WTC11 (cell line): ENCODE measurements around the gene EHD4. TPM values are rescaled to one million over a fixed set of nuclear protein-coding genes. Genes with fewer than 3 reads are reported as not detected.

Source experiments
- ATAC-seq: fragments of 200-7000 bp; cut with Tn5 transposase; 2 replicates; pipeline ENCODE4 v1.10.0; 2021; ENCODE audit warnings: mild to moderate bottlenecking, moderate library complexity
- CTCF ChIA-PET: fragments of 300-600 bp; sonication (Branson Sonifier 250); formaldehyde crosslinking; loops from one replicate; lab custom pipeline; 2021; ENCODE audit warnings: antibody characterized with exemption; lab: Charles Lee
- POLR2A ChIA-PET: fragments of 350-600 bp; sonication (Branson Sonifier 250); formaldehyde crosslinking; loops from one replicate; lab custom pipeline; 2021; ENCODE audit warnings: antibody characterized with exemption; lab: Charles Lee
- DNase-seq: peaks from one replicate; pipeline ENCODE4 v3.0.0; 2021; ENCODE audit warnings: low spot score
- H3K27ac Mint-ChIP-seq: 2 replicates; pipeline ENCODE4 v1.8.0; 2021; ENCODE audit warnings: mixed read lengths
- H3K27me3 Mint-ChIP-seq: 2 replicates; pipeline ENCODE4 v1.8.0; 2021; ENCODE audit warnings: low read depth, mild to moderate bottlenecking, moderate library complexity, mixed read lengths
- H3K36me3 Mint-ChIP-seq: 2 replicates; pipeline ENCODE4 v1.8.0; 2021; ENCODE audit warnings: mixed read lengths
- H3K4me1 Mint-ChIP-seq: 2 replicates; pipeline ENCODE4 v1.8.0; 2022; ENCODE audit warnings: mixed read lengths
- H3K4me3 Mint-ChIP-seq: 2 replicates; pipeline ENCODE4 v1.8.0; 2021; ENCODE audit warnings: mild to moderate bottlenecking, moderate library complexity, mixed read lengths
- H3K9me3 Mint-ChIP-seq: 2 replicates; pipeline ENCODE4 v1.8.0; 2021; ENCODE audit warnings: mixed read lengths
- ELF4 ChIP-seq: sonication (generic); formaldehyde crosslinking; IDR thresholded peaks from 2 replicates; pipeline ENCODE4 v1.8.1; 2022; ENCODE audit warnings: low read depth, mild to moderate bottlenecking, moderate library complexity, missing genetic modification reagents
- ETV6 ChIP-seq: sonication (generic); formaldehyde crosslinking; IDR thresholded peaks from 2 replicates; pipeline ENCODE4 v1.8.1; 2022; ENCODE audit warnings: mild to moderate bottlenecking, missing genetic modification reagents
- FOXP1 ChIP-seq: sonication (generic); formaldehyde crosslinking; IDR thresholded peaks from 2 replicates; pipeline ENCODE4 v1.8.0; 2022; ENCODE audit warnings: missing genetic modification reagents, mild to moderate bottlenecking, moderate library complexity, borderline replicate concordance
- GRHL2 ChIP-seq: fragments of 250-450 bp; sonication (Bioruptor Pico); IDR thresholded peaks from 2 replicates; pipeline ENCODE4 v1.8.0; 2022; ENCODE audit warnings: mild to moderate bottlenecking, moderate library complexity; ENCODE audit not compliant: insufficient replicate concordance, severe bottlenecking
- KAT7 ChIP-seq: sonication (generic); formaldehyde crosslinking; IDR thresholded peaks from 2 replicates; pipeline ENCODE4 v1.8.1; 2023; ENCODE audit warnings: missing genetic modification reagents, mild to moderate bottlenecking, borderline replicate concordance
- MYBL2 ChIP-seq: sonication (generic); formaldehyde crosslinking; IDR thresholded peaks from 2 replicates; pipeline ENCODE4 v1.8.1; 2023; ENCODE audit warnings: mild to moderate bottlenecking, moderate library complexity, missing genetic modification reagents
- NR3C1 ChIP-seq: sonication (generic); formaldehyde crosslinking; conservative IDR thresholded peaks from 2 replicates; pipeline ENCODE4 v1.8.1; 2023; ENCODE audit warnings: low read depth, mild to moderate bottlenecking, missing genetic modification reagents
- OVOL2 ChIP-seq: fragments of 250-450 bp; sonication (Bioruptor Pico); IDR thresholded peaks from 2 replicates; pipeline ENCODE4 v1.9.0; 2021; ENCODE audit warnings: mild to moderate bottlenecking, borderline replicate concordance
- PRRX2 ChIP-seq: fragments of 250-450 bp; sonication (Bioruptor Pico); IDR thresholded peaks from 2 replicates; pipeline ENCODE4 v1.8.0; 2021; ENCODE audit warnings: mild to moderate bottlenecking
- SOX15 ChIP-seq: fragments of 250-450 bp; sonication (Bioruptor Pico); IDR thresholded peaks from 2 replicates; pipeline ENCODE4 v1.9.0; 2021; ENCODE audit warnings: mild to moderate bottlenecking
- TEAD4 ChIP-seq: sonication (generic); formaldehyde crosslinking; IDR thresholded peaks from 2 replicates; pipeline ENCODE4 v1.8.0; 2022; ENCODE audit warnings: mild to moderate bottlenecking, missing genetic modification reagents
- ZNF263 ChIP-seq: sonication (generic); formaldehyde crosslinking; IDR thresholded peaks from 2 replicates; pipeline ENCODE4 v1.8.1; 2022; ENCODE audit warnings: low read depth, mild to moderate bottlenecking, moderate library complexity, missing genetic modification reagents
- ZNF396 ChIP-seq: fragments of 250-450 bp; sonication (Bioruptor Pico); IDR thresholded peaks from 2 replicates; pipeline ENCODE4 v1.8.0; 2021; ENCODE audit warnings: mild to moderate bottlenecking, moderate library complexity, borderline replicate concordance
- ZNF423 ChIP-seq: fragments of 250-450 bp; sonication (Bioruptor Pico); IDR thresholded peaks from 2 replicates; pipeline ENCODE4 v2.1.2; 2022; ENCODE audit warnings: mild to moderate bottlenecking, moderate library complexity
- total RNA-seq: library from RNA; stranded (reverse); gene quantifications from 3 replicates; pipeline ENCODE4 v1.2.3, GENCODE V29; 2021
- TF ChIP-seq, protein P1 (sequence below): fragments of 250-450 bp; sonication (Bioruptor Pico); IDR thresholded peaks from 2 replicates; pipeline ENCODE4 v1.9.0; 2021; ENCODE audit warnings: mild to moderate bottlenecking, borderline replicate concordance
- TF ChIP-seq, protein P2 (sequence below): sonication (generic); formaldehyde crosslinking; IDR thresholded peaks from 2 replicates; pipeline ENCODE4 v1.8.0; 2023; ENCODE audit warnings: missing genetic modification reagents
- TF ChIP-seq, protein P3 (sequence below): fragments of 250-450 bp; sonication (Bioruptor Pico); IDR thresholded peaks from 2 replicates; pipeline ENCODE4 v1.8.0; 2021; ENCODE audit warnings: mild to moderate bottlenecking

EHD4 gene
- total RNA-seq, 1 experiment from 2014 or later = 23.9 TPM

DNA sequence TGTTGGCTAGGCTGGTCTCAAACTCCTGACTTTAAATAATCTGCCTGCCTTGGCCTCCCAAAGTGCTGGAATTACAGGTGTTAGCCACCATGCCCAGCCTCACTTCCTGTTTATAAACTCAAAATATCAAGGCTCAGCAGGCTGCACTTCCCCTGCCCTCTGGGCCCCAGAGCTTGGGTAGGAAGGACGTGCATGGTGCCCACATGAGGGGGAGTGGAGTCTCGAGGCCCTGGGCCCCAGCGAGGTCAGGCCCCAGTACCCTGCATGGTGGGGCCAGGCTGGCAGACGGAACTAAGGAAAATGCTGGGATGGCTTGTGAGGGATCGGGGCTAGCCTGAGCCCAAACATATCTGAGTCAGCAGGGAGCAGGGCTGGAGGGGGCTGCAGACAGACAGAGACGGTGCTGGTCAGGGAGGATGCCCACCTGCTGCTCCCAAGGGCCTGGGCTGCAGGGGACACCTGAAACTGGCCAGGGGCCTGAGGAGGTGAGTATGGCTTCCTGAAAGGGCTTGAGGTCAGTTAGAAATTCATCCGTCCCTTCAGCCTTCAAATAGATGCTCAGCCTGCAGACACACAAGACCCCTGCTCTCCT lies 83.6 kb downstream of the EHD4 start (continued):
- TF ChIP-seq NR3C1 (CRISPR knock-in tag) (no peak), KAT7 (CRISPR knock-in tag) (no peak), PRRX2 (CRISPR knock-in tag) (no peak), ZNF423 (CRISPR knock-in tag) (no peak), FOXP1 (CRISPR knock-in tag) (no peak), MYBL2 (no peak)
- TF ChIP-seq, protein P1, sequence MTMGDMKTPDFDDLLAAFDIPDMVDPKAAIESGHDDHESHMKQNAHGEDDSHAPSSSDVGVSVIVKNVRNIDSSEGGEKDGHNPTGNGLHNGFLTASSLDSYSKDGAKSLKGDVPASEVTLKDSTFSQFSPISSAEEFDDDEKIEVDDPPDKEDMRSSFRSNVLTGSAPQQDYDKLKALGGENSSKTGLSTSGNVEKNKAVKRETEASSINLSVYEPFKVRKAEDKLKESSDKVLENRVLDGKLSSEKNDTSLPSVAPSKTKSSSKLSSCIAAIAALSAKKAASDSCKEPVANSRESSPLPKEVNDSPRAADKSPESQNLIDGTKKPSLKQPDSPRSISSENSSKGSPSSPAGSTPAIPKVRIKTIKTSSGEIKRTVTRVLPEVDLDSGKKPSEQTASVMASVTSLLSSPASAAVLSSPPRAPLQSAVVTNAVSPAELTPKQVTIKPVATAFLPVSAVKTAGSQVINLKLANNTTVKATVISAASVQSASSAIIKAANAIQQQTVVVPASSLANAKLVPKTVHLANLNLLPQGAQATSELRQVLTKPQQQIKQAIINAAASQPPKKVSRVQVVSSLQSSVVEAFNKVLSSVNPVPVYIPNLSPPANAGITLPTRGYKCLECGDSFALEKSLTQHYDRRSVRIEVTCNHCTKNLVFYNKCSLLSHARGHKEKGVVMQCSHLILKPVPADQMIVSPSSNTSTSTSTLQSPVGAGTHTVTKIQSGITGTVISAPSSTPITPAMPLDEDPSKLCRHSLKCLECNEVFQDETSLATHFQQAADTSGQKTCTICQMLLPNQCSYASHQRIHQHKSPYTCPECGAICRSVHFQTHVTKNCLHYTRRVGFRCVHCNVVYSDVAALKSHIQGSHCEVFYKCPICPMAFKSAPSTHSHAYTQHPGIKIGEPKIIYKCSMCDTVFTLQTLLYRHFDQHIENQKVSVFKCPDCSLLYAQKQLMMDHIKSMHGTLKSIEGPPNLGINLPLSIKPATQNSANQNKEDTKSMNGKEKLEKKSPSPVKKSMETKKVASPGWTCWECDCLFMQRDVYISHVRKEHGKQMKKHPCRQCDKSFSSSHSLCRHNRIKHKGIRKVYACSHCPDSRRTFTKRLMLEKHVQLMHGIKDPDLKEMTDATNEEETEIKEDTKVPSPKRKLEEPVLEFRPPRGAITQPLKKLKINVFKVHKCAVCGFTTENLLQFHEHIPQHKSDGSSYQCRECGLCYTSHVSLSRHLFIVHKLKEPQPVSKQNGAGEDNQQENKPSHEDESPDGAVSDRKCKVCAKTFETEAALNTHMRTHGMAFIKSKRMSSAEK (CRISPR knock-in tag) = no peak

DNA sequence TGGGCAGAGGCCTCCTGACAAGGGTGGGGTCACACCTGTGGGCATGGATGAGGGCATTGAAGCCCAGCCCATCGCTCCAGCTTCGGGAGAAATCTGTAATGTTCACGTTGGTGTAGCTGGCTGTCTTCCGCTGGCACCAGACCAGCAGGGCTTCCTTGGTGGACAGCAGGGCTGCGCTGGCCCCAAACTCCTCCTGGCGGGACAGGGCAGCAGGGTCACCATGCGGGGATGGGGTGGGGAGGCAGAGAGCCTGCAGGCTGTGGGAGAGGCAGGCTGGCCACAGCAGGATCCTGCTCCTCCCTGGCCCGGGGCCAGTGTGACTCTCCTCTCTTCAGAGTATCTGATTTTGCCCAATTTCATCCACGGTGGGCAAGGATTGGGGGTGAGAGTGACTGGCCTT lies 84.5 kb downstream of the EHD4 start:
- DNase-seq = no peak
- POLR2A ChIA-PET = no interaction called here
- H3K27ac Mint-ChIP-seq = no peak overlapping the region
- CTCF ChIA-PET = no interaction called here
- H3K27me3 Mint-ChIP-seq = peaks cover 9% of the 10 kb centered on the region
- ATAC-seq = no peak
- no peak overlapping the region for H3K4me3 Mint-ChIP-seq
- no peaks in the 10 kb centered on the region for H3K36me3 Mint-ChIP-seq
- no peaks in the 10 kb centered on the region for H3K4me1 Mint-ChIP-seq
- TF ChIP-seq ZNF423 (CRISPR knock-in tag) = no peak
- no peak for TF ChIP-seq ZNF396 (CRISPR knock-in tag)
- no peak for TF ChIP-seq MYBL2
- TF ChIP-seq ZNF263 = no peak
- no peak for TF ChIP-seq GRHL2 (CRISPR knock-in tag)
- no peak for TF ChIP-seq ELF4
- no peak for TF ChIP-seq TEAD4 (CRISPR knock-in tag)
- TF ChIP-seq OVOL2 = no peak
- TF ChIP-seq, protein P2, sequence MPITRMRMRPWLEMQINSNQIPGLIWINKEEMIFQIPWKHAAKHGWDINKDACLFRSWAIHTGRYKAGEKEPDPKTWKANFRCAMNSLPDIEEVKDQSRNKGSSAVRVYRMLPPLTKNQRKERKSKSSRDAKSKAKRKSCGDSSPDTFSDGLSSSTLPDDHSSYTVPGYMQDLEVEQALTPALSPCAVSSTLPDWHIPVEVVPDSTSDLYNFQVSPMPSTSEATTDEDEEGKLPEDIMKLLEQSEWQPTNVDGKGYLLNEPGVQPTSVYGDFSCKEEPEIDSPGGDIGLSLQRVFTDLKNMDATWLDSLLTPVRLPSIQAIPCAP (CRISPR knock-in tag) = no peak
- TF ChIP-seq, protein P3, sequence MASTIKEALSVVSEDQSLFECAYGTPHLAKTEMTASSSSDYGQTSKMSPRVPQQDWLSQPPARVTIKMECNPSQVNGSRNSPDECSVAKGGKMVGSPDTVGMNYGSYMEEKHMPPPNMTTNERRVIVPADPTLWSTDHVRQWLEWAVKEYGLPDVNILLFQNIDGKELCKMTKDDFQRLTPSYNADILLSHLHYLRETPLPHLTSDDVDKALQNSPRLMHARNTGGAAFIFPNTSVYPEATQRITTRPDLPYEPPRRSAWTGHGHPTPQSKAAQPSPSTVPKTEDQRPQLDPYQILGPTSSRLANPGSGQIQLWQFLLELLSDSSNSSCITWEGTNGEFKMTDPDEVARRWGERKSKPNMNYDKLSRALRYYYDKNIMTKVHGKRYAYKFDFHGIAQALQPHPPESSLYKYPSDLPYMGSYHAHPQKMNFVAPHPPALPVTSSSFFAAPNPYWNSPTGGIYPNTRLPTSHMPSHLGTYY (CRISPR knock-in tag) = no peak
- no peak for TF ChIP-seq SOX15 (CRISPR knock-in tag)
- TF ChIP-seq, all 79 proteins: peak for 0
- H3K9me3 Mint-ChIP-seq = no peaks in the 10 kb centered on the region

DNA sequence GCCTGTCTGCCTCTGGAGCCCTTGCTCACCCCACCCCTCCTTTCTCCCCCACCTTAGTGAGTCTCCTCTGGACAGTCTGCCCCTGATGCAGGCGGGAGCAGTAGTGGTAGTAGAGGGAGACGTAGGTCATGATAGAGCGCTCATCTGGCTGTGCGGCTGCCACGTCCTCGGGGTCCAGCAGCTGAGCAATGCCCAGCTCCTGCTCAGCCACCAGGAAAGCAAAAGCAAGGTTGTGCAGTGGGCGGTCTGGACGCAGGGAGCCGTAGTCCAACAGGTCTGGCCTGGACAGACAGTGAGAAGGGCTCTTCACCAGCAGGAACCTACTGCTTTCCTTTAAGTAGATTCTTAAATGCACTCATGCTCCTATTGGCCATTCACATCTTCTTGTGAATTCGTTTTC lies 85.2 kb downstream of the EHD4 start:
- H3K4me3 Mint-ChIP-seq = no peak overlapping the region
- DNase-seq = no peak
- POLR2A ChIA-PET = no interaction called here
- no peaks in the 10 kb centered on the region for H3K36me3 Mint-ChIP-seq
- peaks cover 4% of the 10 kb centered on the region for H3K4me1 Mint-ChIP-seq
- H3K27me3 Mint-ChIP-seq = peaks cover 16% of the 10 kb centered on the region
- no peak overlapping the region for H3K27ac Mint-ChIP-seq
- no peak for ATAC-seq
- CTCF ChIA-PET = no interaction called here
- no peaks in the 10 kb centered on the region for H3K9me3 Mint-ChIP-seq
- TF ChIP-seq ETV6 (no peak), ZNF423 (CRISPR knock-in tag) (no peak), ELF4 (no peak)
